ELR (cell line): ENCODE results near the gene SPSB1.
"Not testable (repeated sequence)": the region's sequence is repeated elsewhere in the genome, so short reads cannot be mapped to it uniquely, and the experiment has no call there.

Experiments
- DNase-seq: peaks from one replicate; pipeline ENCODE4 v3.0.0-alpha.2; 2015; ENCODE audit warnings: low read depth

Gene SPSB1

GRCh38 chr1:9366943-9367780 lies 74.5 kb downstream of the SPSB1 start:
- no peak for DNase-seq

GRCh38 chr1:9367806-9368205 lies 75.1 kb downstream of the SPSB1 start:
- DNase-seq = no peak

DNA sequence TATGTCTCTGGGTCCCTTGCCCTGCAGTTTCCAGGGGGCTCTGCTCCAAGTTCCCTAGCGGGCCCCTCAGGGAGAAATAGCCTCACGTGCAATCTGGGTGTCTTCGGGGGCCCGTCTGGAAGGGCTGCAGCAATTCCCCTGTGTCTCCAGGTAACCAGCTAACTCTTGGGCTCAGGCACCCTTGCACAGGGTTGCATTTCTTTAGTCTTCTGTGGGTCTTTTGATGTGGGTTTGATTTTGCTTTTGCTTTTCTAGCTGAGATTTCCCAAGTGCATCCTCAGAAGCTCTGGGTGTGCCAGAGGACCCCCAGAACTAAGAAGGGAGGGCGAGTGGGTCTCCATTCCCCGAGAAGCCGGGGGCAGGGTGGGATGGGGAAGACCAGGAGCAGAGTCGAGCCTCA lies 75.7 kb downstream of the SPSB1 start:
- no peak for DNase-seq

DNA sequence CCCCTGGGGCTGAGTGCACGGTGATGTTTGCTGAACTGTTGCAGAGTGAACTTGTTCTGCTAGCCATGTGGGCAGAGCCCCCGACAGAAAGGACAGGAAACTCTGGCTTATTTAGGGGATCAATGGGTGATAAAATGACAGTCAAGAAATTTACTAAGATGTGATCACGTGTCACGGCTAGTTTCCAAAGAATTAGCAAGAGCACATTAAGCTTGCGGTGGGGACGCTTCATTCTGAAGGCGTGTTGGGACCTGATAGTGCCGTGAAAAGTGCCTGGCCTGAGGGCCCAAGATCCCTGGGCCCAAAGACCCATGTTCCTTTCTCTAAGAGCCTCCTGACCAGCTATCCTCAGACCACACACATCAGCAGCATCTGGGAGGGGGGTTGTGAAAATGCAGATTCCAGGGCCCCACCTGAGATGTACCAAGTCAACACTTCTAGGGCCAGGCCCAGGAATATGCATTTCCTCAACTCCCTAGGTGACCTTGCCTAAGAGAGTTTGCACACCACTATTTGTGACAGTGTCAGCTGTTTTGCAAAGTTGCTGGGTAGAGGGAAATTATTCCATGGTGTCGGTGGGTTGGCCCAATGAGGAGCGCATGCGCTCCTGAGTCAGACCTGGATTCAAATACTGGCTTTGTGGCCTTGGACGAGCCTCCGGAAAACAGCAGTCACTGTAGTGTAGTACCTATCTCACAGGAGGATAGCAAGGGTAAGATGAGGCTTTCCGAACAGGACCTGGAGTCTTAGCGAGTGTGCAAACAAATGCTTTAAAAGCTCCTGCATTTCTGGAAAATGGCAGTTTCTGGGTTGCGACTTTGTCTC lies 77.5 kb downstream of the SPSB1 start:
- DNase-seq = no peak

GRCh38 chr1:9371391-9371935 lies 78.8 kb downstream of the SPSB1 start:
- no peak for DNase-seq

GRCh38 chr1:9371951-9372350 lies 79.3 kb downstream of the SPSB1 start:
- DNase-seq = no peak

DNA sequence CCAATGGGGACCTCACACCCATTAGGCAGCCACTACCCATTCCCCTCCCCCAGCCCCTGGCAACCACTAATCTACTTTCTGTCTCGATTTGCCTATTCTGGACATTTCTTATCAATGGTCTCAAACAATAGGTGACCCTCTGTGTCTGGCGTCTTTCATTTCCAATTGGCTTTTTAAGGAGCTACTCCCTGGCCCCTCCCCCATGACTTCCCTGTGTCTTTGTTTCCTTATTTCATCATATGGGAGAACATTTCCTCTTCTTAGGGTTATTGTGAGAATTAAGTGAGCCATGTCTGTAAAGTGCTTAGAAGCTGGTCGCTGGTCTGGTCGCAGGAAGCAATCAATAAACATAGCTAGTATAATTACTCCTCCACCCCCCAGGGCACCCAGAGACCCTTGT lies 80.9 kb downstream of the SPSB1 start:
- no peak for DNase-seq

DNA sequence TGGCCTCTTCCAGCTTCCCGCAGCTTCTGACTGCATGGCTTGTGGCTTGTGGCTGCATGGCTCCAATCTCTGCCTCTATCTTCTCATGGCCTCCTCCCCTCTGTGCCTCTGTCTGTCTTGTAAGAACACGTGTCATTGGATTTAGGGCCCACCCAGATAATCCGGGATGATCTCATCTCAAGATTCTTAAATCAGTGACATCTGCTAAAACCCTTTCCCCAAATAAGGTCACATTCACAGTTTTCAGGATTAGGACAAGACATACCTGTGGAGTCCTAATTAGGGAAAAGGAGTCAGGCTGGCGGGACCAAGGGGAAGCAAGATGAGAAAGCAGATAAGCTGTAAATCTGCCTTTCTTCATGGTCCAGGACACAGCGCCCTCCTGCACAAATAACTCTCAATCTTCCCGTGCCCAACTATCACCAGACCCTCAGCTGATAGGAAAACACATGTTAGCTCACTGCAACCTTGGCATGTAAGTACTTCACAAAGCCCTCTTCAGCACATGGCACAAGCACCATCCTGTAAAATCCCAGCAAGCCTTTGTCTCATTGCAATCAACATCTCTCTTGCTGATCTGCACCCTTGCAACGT lies 82.2 kb downstream of the SPSB1 start:
- DNase-seq = no peak

DNA sequence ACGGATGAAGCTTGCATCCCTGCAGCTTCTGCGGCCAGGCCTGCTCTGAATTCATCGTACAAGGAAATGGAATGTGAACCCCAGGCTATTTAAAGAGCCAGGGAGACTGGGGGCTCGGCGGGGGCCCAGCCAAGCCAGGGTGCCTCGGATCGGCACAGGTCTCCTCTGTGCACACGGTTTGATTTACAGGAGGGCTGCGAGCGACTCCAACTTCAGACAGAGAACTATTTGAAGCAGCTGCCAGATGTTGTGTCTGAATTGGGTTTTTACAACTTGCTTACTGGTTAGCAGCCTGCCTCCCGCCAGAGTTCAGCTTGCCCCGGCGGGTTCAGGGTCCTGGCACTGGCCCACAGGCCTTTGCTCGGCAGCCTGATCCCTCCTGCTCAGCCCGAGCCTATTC lies 83.2 kb downstream of the SPSB1 start:
- DNase-seq = no peak

DNA sequence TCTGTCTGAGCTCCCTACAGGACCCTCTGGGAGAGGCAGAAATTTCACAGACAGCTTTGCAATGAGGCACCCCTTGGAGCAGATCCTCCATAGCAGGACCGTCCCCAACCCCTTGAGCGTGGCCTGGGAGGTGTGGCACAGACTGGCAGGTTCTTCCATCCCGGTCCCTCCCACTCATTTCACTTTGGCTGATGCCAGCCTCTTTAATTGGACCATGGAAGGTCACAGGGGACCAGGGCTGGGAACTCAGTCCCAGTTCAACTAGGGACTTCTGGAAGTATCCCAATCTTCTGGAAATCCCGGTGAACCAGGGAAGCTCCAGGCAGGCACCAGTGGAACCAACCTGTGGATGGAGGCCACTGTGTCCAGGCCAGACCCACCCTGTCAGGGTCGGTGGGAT lies 83.7 kb downstream of the SPSB1 start:
- no peak for DNase-seq

DNA sequence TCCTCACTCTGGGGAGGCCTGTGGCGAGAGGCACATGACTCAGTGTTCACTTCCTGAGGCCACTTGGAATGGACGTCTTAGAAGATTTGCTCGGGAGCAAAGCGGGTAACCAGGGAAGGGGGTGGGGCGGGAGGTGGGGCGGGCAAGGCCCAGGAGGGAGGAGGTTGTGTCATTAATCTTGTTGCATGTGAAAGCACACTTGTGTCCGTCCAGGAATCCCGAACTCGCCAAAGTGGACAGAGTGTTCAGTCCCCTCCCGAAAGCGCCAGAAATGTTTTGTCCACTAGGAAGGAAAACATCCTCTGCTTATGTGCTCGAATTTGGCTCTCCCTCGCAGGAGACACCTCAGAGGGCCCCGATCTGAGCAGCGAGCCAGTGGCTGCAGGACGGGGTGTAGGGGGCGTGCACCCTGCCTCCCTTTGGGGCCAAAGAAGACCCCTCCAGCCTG lies 84.2 kb downstream of the SPSB1 start:
- DNase-seq = peak; percentile 53

DNA sequence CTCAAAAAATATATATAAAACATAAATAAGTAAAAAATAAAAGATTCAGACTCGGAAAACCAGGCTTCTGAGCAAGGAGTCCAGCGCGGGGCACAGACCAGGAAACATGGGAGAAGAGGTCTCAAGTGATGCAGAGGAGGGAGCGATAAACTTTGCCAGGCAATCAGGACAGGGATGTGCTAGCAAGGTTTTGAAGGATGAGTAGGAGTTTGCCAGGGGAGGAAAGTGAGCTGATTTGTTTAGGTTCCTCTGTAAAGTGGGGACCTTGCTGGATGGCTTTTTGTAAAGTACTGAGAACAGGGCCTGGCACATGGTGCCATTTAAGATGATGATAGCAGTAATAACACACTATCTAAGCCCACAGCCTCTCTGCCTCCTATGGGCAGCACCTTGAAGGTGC lies 86.1 kb downstream of the SPSB1 start:
- DNase-seq = no peak

GRCh38 chr1:9380711-9381110 lies 88.0 kb downstream of the SPSB1 start:
- DNase-seq = no peak

DNA sequence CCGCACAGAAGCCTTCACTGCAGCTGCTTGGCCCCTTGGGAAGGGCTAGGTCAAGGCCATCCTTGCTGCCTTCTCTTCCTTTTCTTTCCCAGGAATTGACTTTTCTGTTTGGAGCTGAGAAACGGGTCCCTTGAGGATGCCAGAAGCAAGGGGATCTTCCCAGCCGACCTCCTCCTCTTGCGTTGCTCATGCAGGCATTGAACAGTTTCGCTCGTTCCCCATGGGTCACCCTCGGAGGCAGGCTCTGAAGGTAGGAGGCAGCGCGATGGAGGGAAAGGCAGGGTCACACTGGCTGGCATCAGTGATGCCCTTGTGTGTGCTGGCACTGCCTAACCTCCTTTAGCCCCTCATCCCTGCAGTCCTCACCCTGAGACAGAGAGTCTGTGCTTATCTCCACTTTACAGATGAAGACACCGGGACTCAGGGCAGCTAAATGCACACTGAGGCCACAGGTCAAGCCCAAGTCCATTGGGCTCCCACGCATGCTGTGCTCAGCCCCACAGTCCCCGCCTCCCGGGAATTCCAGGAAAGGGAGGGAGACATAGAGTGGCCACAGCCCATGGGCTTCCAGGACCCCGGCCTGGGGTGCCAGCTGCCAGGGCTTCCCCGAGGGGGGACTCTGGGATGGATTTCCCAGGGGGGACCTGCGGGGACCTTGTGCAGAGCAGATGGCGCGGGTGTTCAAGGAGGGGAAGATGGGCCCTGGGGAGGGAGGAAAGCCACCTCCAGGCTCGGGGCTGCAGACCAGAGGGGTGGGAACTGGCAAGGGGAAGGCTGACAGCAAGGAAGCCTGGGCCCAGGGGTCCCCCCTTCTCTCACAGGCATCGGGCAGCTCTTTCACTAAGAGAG lies 90.2 kb downstream of the SPSB1 start:
- DNase-seq = no peak

DNA sequence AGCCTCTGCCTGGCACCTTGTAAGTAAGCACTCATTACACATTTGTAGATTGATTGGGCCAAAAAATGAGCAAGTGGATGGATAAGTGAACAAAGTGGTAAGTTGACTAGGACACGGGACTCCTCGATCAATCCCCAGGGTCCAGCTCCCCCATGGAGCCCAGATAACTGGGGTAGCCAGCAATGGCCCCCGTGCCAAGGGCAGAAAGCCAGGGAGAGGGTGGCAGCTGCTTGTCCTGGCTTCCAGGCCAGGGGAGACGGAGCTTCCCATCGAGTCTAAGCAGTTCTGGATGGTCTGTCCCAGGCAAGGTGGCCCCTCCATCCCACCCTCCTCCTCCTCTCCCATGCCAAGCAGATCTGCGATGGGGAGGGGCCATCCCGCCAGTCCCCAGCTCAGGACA lies 91.4 kb downstream of the SPSB1 start:
- no peak for DNase-seq

DNA sequence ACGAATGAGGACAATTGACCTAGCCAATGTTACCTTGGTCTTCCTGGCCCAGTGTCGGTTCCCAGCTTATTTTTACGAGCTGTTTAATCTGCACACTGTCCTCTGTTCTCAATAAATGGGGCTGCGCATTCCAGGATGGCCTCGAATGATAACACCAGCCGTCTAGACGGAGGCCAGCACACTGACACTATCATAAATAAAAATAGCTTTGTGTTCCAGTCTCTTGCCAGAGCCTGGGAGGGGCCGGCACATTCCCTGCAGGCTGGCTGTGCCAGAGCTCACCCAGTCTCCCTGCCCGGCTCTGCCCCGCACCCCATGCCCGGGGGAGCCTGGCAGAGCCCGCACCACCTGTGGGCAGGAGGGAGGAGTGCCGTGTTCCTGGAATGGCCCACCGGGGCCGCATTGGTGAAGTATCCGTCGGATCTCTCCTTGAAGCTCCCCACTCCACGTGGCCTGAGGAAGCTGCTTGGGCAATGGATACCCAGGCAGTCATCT lies 92.1 kb downstream of the SPSB1 start:
- no peak for DNase-seq

DNA sequence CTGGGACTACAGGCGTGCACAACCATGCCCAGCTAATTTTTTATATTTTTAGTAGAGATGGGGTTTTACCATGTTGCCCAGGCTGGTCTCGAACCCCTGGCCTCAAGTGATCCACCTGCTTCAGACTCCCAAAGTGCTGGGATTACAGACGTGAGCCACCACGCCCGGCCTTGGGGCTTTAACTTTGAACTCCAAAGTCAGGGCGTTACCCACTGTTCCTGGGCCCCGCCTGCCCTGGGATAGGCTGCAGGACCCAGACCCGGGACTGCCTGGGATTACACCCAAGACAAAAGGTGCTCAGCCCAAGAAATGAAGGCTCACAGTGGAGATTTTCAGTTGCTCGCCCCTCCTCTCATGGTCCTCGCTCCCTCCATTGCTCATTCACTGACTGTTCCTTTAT lies 92.7 kb downstream of the SPSB1 start:
- DNase-seq = not testable (repeated sequence)

- peak; percentile 28 for DNase-seq
These were observed 93.3 kb downstream of the SPSB1 start for GRCh38 chr1:9385801-9386573.

GRCh38 chr1:9388335-9389180 lies 95.9 kb downstream of the SPSB1 start:
- peak; percentile 47 for DNase-seq

DNA sequence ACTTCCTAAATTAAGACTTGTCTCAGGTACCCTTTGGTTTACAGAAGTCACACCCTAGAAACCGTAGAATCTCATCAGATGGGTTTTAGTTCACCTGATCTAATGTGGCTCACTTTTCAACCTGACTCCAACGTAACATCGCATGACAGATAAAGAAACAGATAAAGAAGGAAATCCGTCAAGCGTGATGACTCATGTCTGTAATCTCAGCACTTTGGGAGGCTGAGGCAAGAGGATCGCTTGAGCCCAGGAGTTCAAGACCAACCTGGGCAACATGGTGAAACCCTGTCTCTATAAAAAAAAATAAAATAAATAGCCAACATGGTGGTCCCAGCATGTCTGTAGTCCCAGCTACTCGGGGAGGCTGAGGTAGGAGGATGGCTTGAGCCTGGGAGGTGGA lies 97.3 kb downstream of the SPSB1 start:
- no peak for DNase-seq
